SJCRH30 (cell line): ENCODE data around the gene TNS3. TPM values are rescaled to one million over a fixed set of nuclear protein-coding genes. Genes with fewer than 3 reads are reported as not detected.
A peak's percentile ranks its signal among the peaks of the same experiment; 100 is the strongest.
"Not testable (repeated sequence)": the region's sequence is repeated elsewhere in the genome, so short reads cannot be mapped to it uniquely, and the experiment has no call there.

Experiments used
- DNase-seq, 2 experiments: peaks; one replicate each; pipeline ENCODE4 v3.0.0-alpha.2; 2015 to 2020
- H3K27ac ChIP-seq: fragments of 250-450 bp; sonication (Bioruptor Pico); 2 replicates; pipeline ENCODE4 v1.5.1; 2020; ENCODE audit warnings: mild to moderate bottlenecking, moderate library complexity
- H3K27me3 ChIP-seq: fragments of 250-450 bp; sonication (Bioruptor Pico); 2 replicates; pipeline ENCODE4 v1.5.1; 2020; ENCODE audit warnings: mild to moderate bottlenecking, moderate library complexity
- H3K36me3 ChIP-seq: fragments of 250-450 bp; sonication (Bioruptor Pico); 2 replicates; pipeline ENCODE4 v1.5.1; 2020; ENCODE audit warnings: mild to moderate bottlenecking, moderate library complexity
- H3K4me1 ChIP-seq: fragments of 250-450 bp; sonication (Bioruptor Pico); 2 replicates; pipeline ENCODE4 v1.5.1; 2020; ENCODE audit warnings: mild to moderate bottlenecking, moderate library complexity
- H3K4me3 ChIP-seq: fragments of 250-450 bp; sonication (Bioruptor Pico); 2 replicates; pipeline ENCODE4 v1.5.1; 2020; ENCODE audit warnings: mild to moderate bottlenecking, moderate library complexity
- H3K9me3 ChIP-seq: fragments of 250-450 bp; sonication (Bioruptor Pico); replicated peaks from 2 replicates; pipeline ENCODE4 v1.5.1; 2020; ENCODE audit warnings: mild to moderate bottlenecking, moderate library complexity
- total RNA-seq: library from RNA; depleted of rRNA; stranded (reverse); fragments of >200 nt; shearing (Covaris generic); gene quantifications from 2 replicates; pipeline ENCODE4 v1.2.3, GENCODE V29; 2014

TNS3 gene
- total RNA-seq, 1 experiment from 2014 or later: 65.1 TPM

DNA sequence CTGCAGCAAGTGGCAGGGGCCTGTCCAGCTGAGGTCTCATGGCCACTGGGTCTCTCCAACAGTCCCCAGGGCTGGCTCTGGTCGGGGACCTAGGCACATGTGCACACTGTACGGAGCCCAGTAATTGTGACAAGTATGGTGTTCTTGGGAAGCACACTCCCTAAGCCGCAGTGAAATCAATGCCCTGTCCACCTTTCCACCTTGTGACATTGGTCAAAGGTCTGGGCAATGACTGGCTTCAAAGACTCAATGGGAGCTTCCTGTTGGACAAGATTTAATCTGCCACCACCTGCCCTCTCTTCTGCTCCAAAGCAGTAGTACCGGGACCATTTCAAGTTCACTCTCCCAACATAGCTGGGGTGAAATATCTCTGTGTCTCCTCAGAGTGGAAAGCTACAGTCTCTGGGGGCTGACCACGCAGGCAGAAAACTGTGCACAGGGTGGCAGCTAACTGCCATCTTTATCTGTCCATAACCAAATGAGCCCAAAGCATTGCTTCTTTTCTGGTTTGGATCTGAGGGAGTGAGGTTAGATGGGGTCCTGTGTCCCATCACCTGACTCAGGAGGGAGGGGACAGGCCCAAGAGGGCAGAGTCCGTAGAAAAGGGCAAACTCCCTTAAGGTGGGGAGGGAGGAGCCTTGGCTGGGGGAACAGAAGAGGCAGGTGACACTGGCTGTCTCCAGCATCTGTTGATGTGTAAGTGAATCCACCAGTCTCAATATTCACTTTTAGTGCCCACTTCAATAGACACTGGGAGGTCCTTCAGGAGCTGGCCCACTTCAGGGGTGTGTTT, 307.7 kb downstream of the TNS3 start:
- Histone ChIP-seq H3K27me3 (no peaks in the 10 kb centered on the region), H3K27ac (no peak overlapping the region), H3K9me3 (no peaks in the 10 kb centered on the region), H3K4me3 (no peak overlapping the region), H3K36me3 (peaks cover 15% of the 10 kb centered on the region), H3K4me1 (no peaks in the 10 kb centered on the region)
- no peak for DNase-seq

- DNase-seq: no peak
- Histone ChIP-seq H3K27ac (no peak overlapping the region), H3K9me3 (no peaks in the 10 kb centered on the region), H3K4me1 (no peaks in the 10 kb centered on the region), H3K36me3 (peaks cover 10% of the 10 kb centered on the region; the same call in 1 of the 2 replicates), H3K27me3 (no peaks in the 10 kb centered on the region), H3K4me3 (no peak overlapping the region)
Observed at GRCh38 chr7:47273088-47273487, 308.8 kb downstream of the TNS3 start.

DNA sequence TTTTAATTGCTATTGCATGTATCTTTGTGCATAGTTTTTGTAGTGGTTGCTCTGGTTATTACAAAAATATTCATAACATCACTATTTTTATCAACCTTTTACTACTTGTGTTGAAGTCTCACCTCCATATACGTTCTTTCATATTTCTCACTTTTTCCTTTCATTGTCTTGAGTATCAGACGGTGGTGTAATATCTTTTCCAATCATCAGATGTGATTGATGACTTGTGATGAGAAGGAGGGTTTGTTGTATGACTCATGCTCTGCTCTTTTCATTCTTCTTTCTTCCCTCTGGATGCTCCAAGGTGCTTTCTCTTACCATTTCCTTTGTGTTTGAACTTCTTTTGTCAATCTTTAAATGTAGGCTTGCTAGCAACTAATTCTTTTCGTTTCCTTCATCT, 310.2 kb downstream of the TNS3 start:
- Histone ChIP-seq H3K27ac (no peak overlapping the region), H3K4me1 (no peaks in the 10 kb centered on the region), H3K4me3 (no peak overlapping the region), H3K9me3 (no peaks in the 10 kb centered on the region), H3K27me3 (no peaks in the 10 kb centered on the region), H3K36me3 (0 out of 2 replicates have a peak, but pooled peaks cover 2% of the 10 kb centered on the region)
- no peak for DNase-seq

DNA sequence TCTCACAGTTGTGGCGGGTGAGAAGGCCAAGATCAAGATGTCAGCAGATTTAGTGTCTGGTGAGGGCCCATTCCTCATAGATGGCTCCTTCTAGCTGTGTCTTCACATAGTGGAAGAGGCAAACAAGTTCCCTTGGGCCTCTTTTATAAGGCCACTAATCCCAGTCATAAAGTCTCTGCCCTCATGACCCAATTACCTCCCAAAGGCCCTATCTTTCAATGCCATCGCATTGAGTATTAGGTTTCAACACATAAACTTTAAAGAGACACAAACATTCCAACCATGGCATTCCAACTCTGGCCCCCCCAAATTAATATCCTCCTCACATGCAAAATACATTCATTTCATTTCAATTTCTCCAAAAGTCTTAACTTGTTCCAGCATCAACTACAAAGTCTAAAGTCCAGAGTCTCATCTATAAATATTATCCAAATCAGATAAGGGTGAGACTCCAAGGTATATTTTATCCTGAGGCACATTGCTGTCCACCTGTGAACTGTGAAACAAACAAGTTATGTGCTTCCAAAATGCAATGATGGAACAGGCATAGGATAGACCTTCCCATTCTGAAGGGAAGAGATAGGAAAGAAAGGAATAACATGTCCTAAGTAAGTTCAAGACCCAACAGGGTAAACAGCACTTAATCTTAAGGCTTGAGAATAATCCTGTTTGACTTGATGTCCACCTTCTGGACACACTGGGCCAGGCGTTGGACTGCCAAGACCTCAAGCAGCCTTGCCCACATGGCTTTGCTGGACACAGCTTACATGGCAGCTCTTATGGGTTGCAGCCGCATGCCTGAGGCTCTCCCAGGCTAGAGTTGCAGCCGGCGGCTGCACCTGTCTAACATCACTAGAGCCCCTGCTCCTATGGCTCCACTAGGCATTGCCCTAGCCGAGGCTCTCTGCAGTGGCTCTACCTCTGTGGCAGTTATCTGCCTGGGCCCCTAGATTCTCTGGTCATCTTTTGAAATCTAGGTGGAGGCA, 312.8 kb downstream of the TNS3 start:
- no peaks in the 10 kb centered on the region for H3K4me1 ChIP-seq
- H3K9me3 ChIP-seq: no peaks in the 10 kb centered on the region
- 0 out of 2 replicates have a peak, but pooled peaks cover under 1% of the 10 kb centered on the region for H3K36me3 ChIP-seq
- H3K27ac ChIP-seq: no peak overlapping the region
- no peak overlapping the region for H3K4me3 ChIP-seq
- H3K27me3 ChIP-seq: no peaks in the 10 kb centered on the region
- DNase-seq: peak in 1 of 2 experiments; percentile 20

- H3K4me1 ChIP-seq: no peaks in the 10 kb centered on the region
- H3K27ac ChIP-seq: no peak overlapping the region
- H3K4me3 ChIP-seq: no peak overlapping the region
- no peaks in the 10 kb centered on the region for H3K27me3 ChIP-seq
- H3K36me3 ChIP-seq: no peaks in the 10 kb centered on the region
- DNase-seq: no peak
- H3K9me3 ChIP-seq: no peaks in the 10 kb centered on the region
Observed at GRCh38 chr7:47267346-47267745, 314.6 kb downstream of the TNS3 start.

DNA sequence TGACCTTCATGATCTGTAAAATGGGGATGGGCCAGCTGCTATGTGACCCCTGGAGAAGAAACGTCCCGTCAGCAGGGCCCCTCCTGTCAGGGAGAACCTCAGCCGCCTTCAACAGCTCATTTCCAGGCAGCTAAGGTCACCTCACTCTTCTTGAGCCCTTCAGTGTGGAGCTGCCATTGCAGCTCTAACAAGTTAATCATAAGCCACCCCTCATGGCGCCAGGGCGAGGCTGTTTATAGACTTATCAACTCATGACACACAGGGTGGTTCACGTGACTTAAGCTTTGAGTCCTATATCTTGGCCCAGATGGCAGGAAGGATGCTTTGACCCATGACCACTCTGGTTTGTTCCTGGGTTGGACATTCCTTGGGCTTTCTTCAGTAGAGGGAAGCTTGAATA, 315.1 kb downstream of the TNS3 start:
- DNase-seq: no peak
- Histone ChIP-seq H3K4me3 (no peak overlapping the region), H3K27ac (no peak overlapping the region), H3K27me3 (no peaks in the 10 kb centered on the region), H3K36me3 (no peaks in the 10 kb centered on the region), H3K4me1 (no peaks in the 10 kb centered on the region), H3K9me3 (no peaks in the 10 kb centered on the region)

- Histone ChIP-seq H3K36me3 (no peaks in the 10 kb centered on the region), H3K27me3 (no peaks in the 10 kb centered on the region), H3K4me3 (no peak overlapping the region), H3K4me1 (no peaks in the 10 kb centered on the region), H3K27ac (no peak overlapping the region), H3K9me3 (no peaks in the 10 kb centered on the region)
- DNase-seq: peak; percentile 69 to 88
Observed at GRCh38 chr7:47266131-47266706, 315.7 kb downstream of the TNS3 start.

- H3K4me3 ChIP-seq: no peak overlapping the region
- H3K4me1 ChIP-seq: no peaks in the 10 kb centered on the region
- H3K27me3 ChIP-seq: no peaks in the 10 kb centered on the region
- no peak overlapping the region for H3K27ac ChIP-seq
- no peaks in the 10 kb centered on the region for H3K36me3 ChIP-seq
- no peak for DNase-seq
- no peaks in the 10 kb centered on the region for H3K9me3 ChIP-seq
Observed at GRCh38 chr7:47265621-47266020, 316.3 kb downstream of the TNS3 start.

DNA sequence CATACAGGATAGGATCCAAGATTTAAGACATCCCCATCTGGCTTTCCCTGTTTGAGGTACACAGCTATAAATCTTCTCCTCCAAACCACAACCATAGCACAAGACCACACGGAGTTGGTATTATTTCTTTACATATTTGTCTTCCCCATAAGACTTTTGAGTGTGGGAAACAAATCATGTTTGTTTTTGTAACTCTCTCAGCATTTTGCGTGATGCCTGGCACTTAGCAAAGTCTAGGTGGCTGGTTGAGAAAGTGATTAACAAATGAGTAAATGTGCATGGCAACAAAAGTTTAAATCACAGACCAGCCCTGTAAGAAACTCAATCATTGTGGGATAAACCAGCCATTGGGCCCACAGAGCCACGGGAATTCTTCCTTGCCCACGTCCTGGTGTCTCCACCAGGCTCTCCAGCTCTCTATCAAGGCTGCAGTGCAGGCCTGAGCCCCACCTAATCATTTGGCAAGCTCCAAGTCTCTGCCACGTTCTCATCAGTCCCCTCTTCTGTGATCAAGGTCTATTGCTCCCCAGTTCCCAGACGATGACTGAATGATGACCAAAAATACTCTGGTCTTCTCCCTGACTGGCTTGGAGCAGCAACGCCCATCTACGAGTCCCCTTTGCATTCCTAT, 317.8 kb downstream of the TNS3 start:
- Histone ChIP-seq H3K4me3 (no peak overlapping the region), H3K27ac (no peak overlapping the region), H3K4me1 (no peaks in the 10 kb centered on the region), H3K9me3 (no peaks in the 10 kb centered on the region), H3K36me3 (no peaks in the 10 kb centered on the region), H3K27me3 (no peaks in the 10 kb centered on the region)
- DNase-seq: no peak

GRCh38 chr7:47262881-47263280, 319.0 kb downstream of the TNS3 start:
- no peak for DNase-seq
- H3K27ac ChIP-seq: no peak overlapping the region
- no peak overlapping the region for H3K4me3 ChIP-seq
- no peaks in the 10 kb centered on the region for H3K4me1 ChIP-seq
- no peaks in the 10 kb centered on the region for H3K9me3 ChIP-seq
- H3K27me3 ChIP-seq: no peaks in the 10 kb centered on the region
- no peaks in the 10 kb centered on the region for H3K36me3 ChIP-seq

DNA sequence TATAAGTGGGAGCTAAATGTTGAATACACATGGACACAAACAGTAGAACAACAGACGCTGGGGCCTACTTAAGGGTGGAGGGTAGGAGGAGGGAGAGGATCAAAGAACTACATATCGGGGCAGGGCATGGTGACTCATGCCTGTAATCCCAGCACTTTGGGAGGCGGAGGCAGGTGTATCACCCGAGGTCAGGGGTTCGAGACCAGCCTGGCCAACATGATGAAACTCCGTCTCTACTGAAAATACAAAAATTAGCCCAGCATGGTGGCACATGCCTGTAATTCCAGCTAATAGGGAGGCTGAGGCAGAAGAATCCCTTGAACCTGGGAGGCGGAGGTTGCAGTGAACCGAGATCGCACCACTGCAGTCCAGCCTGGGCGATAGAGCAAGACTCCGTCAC, 319.8 kb downstream of the TNS3 start:
- not testable (repeated sequence) for H3K4me1 ChIP-seq, H3K27ac ChIP-seq, H3K27me3 ChIP-seq, H3K9me3 ChIP-seq, DNase-seq, H3K36me3 ChIP-seq, H3K4me3 ChIP-seq

- DNase-seq: no peak
- no peak overlapping the region for H3K4me3 ChIP-seq
- no peaks in the 10 kb centered on the region for H3K4me1 ChIP-seq
- no peaks in the 10 kb centered on the region for H3K27me3 ChIP-seq
- no peaks in the 10 kb centered on the region for H3K36me3 ChIP-seq
- H3K9me3 ChIP-seq: no peaks in the 10 kb centered on the region
- no peak overlapping the region for H3K27ac ChIP-seq
Observed at GRCh38 chr7:47260270-47260669, 321.6 kb downstream of the TNS3 start.

DNA sequence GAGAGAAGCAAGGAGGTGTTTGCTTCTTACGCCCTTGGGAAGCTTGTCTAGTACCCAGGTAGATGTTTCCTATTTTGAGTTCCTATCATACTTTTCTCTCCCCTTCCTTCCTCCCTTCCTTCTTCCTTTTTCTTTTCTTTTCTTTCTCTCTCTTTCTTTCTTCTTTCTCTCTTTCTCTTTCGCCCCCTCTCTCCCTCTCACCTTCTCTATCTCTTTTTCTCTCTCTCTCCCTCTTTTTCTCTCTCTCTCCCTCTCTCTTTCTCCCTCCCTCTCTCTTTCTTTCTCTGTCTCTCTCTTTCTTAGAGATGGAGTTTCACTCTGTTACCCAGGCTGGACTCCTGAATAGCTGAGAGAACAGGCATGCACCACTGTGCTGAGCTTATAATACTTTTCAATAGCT, 322.2 kb downstream of the TNS3 start:
- no peak for DNase-seq
- H3K9me3 ChIP-seq: no peaks in the 10 kb centered on the region
- no peak overlapping the region for H3K4me3 ChIP-seq
- H3K27me3 ChIP-seq: no peaks in the 10 kb centered on the region
- H3K4me1 ChIP-seq: no peaks in the 10 kb centered on the region
- no peak overlapping the region for H3K27ac ChIP-seq
- H3K36me3 ChIP-seq: no peaks in the 10 kb centered on the region

DNA sequence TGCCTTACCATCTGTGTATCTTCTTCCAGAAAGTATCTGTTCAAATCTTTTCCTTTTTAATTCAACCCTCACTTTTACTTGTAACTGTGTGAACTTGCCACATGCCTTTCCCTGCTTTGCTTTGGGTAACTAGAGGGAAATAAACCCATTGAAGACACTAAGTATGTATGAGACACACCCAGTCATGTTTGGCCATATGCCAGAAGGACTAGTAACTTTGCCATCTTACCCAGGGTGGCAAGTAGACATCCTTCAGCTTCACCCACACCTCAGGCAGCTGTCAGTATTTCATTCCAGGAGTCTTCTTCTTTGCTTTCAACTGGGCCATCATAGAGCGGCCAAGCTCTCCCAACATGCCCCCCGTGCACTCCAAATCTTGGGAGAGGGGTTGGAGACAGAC, 323.1 kb downstream of the TNS3 start:
- no peaks in the 10 kb centered on the region for H3K36me3 ChIP-seq
- no peak for DNase-seq
- no peaks in the 10 kb centered on the region for H3K27me3 ChIP-seq
- no peak overlapping the region for H3K27ac ChIP-seq
- H3K9me3 ChIP-seq: no peaks in the 10 kb centered on the region
- H3K4me1 ChIP-seq: no peaks in the 10 kb centered on the region
- H3K4me3 ChIP-seq: no peak overlapping the region
